Hippocampal formation (tissue), 2 donors: Measurements from ENCODE around the gene IQGAP2.

Experiments
- DNase-seq, 2 donors: peaks; one replicate each; lab custom pipeline; 2025; lab: John Stamatoyannopoulos, UW

IQGAP2 gene

DNA sequence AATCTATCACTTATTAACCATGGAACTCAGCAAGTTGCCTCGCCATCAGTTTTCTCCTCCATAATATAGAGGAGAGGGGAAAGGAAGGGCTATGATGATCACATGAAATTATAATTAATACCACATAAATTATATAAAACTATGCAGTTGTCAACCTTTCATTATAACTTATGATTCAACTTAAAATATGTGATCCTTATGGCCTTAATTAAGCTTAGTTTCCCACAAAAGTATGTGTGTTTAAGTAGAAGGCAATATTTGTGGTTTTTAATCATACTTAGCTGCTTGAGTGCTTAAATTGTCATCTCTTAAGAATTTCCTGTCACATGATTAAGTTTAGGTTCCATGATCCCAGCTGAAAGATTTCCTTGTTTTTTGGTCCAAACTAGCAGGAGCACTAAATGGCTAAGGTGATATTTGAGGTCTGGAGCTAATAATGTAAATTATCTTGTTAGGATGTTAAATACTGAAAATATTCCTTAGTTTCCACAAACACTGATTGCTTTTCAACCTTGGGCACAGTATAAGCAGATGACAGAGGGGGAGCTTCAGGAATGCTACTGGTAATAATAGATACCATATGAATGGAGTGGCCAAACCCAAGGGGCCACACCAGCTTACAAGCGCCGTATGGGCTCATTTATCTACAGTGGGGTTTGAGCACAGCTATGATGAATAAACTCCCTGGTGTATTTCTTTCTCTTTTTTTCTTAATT is 286.4 kb downstream of the IQGAP2 start:
- DNase-seq = no peak

DNA sequence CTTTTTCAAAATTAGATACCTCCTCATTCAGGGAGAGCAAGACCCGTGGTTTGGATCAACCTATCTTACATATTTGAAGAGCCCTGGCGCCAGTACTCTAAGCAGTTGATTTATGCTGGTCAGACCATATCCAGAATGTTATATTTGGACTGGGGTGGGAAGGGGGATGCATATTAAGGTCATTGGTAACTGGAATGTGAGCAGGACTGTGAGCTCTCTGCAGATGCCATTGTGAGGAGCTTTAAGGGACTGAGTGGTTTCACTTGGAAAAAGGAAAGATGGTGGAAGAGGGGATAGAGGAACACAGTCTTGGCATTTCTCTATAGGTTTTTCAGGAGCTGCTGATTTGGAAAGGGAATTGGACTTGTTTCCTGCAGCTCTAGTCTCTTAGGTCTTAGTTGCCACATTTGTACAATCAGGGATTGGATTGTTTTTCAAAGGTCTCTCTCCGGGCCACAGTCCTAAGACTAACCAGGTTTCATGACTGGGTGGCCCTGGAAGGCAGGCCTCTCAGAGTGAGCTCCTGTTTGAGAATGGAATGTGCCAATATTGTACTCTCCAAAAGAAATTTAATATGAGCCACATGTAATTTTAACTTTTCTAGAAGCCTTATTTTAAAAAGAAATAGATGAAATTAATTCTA is 287.1 kb downstream of the IQGAP2 start:
- no peak for DNase-seq

DNA sequence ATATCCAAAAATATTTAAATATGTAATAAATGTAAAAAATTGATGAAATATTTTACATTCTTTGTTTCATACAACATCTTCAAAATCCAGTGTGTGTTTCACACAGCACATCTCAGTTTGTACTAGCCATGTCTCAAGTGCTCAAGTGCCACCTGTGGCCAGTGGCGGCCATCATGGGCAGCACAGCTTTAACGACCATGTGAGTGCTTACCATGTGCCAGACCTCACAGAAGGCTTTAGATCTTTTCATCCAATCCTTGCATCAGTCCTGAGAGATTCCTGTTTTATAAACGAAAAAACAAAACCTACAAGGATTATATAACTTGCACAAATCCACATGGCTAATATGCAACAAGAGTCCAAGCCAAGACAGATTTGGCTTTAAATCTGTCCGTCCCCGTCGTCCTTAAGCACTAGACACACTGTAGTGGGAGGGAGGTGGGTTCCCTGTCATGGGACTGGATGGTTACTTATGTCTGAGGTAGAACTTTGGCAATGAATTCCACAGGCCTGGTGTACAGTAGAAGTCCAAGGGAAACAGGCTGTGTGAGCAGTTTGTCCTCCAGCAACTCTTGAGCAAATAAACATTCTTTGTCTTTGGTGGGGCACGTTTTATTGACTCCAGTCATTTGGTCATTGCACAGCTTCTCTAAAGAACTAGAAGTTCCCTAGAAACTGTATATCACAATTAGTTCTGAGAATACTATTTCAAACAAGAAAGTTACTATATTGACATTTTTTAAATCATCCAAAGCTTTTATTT is 287.8 kb downstream of the IQGAP2 start:
- no peak for DNase-seq

DNA sequence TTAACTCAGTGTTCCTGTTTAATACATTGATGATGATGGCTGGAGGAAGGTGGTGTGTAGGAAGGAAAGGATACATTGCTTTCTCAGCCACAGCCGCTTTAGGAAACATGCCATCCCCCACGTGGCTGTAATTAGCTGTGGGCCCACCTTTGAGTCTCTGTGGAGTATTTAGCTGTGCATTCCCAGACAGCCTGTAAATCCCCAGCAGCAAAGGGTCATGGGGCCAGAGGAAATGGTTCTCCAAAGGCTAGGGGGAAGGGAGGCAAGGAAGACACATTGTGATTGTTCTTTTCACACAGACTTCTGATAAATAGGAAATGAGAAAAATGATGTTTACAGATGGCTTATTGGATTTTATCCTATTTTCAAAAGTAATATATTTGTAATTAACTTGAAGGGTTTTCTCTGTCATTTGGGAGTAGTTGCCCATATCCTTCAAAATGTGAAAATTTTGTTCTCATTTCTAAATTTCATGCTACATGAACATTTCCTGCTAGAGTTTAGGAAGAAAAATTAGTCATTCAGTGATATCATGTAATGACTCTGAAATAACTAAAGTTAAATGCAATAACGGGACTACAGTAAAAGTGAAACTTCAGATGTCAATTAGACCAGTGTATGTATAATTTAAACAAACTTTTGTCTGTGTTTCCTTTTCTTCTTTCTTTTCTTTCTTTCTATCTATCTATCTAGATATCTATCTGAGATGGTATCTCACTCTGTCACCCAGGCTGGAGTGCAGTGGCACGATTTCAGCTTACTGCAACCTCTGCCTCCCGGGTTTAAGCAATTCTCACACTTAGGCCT is 288.6 kb downstream of the IQGAP2 start:
- no peak for DNase-seq

DNA sequence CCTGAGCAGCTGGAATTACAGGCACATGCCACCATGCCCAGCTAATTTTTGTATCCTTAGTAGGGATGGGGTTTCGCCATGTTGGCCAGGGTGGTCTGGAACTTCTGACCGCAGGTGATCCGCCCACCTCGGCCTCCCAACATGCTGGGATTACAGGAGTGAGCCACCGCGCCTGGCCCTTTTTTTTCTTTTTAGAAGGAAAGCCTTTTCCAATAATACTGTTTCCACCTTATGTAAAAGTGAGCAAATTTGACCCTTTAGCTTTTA is 289.1 kb downstream of the IQGAP2 start:
- DNase-seq = no peak

DNA sequence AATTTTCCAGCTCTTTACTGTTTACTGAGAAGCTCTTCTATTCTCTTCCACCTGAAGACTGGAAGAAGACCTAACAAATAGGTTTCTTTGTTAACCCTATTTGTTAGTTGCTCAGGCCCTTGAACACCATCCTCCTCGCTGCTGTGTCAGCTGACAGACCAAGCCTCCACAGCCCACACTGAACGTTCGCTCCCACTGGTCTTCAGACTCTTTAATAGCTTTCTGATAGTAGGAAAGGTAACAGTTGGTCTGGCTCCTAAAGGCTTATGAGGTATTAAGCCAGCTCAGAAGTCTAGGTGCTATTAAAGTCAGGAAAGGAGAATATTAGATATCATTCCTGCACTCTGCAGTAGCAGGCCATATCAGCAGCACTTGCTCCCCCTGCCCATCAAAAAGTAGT is 289.6 kb downstream of the IQGAP2 start:
- no peak for DNase-seq

DNA sequence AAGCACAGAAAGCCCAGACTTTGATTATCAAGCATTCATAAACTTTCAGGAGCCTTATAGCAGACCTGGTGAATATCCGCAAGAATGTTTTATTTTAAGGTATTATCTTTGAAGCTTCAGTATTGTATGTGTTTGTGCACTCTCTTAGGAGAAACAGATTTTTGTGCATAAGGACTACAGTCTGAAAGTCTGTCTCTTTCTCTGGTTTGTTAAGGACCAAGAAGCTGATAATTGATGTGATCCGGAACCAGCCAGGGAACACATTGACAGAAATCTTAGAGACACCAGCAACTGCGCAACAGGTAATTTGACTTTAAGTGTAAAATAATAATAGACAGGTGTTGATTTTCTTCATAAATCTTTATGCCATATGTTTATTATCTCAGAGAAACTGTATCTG is 290.1 kb downstream of the IQGAP2 start:
- DNase-seq = no peak

DNA sequence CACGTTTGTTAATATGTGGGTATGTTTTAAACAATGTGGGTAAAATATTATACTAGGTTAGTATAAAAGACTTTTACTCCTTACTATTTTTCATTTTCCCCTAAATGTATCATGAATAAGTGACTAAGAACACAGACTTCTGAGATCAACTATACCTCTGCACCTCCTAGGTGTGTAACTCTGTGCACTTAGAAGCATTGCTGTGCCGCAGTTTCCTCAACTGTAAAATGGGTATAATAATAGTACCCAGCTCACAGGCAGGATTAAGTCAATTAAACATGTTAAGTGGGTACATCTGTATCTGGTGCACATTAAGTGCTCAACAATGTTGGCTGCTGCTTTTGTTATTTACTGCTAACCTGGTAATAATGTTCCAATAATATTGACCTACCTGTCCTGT is 291.2 kb downstream of the IQGAP2 start:
- DNase-seq = no peak

DNA sequence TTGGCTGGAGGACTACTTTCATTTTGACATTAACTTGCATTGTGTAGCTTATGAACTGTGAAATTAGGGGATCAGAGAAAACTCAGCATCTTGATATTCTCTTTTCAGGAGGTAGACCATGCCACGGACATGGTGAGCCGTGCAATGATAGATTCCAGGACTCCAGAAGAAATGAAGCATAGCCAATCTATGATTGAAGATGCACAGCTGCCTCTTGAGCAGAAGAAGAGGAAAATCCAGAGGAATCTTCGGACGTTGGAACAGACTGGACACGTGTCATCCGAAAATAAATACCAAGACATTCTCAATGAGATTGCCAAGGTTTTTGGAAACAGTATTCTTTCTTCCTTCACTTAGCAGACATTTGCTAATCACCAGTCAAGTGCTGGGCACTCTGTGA is 292.3 kb downstream of the IQGAP2 start:
- no peak for DNase-seq

DNA sequence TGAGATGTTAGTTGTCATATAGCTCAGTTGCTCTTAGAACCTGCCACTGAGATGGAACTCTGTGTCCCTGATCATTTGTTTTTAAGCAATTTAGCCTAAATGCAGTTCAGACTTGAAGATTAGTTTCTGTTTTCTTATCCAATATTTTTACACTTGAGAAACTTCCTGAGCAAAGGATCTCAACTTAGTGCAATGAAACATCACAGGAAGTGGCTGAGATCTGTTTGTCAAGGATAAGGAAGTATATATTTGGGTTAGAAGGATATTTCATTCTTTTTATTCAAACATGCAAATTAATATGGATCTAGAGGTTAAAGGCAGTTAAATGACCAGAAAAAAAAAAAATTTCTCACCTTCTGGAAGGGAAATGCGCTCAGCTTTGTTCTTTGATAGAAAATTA is 293.2 kb downstream of the IQGAP2 start:
- no peak for DNase-seq

DNA sequence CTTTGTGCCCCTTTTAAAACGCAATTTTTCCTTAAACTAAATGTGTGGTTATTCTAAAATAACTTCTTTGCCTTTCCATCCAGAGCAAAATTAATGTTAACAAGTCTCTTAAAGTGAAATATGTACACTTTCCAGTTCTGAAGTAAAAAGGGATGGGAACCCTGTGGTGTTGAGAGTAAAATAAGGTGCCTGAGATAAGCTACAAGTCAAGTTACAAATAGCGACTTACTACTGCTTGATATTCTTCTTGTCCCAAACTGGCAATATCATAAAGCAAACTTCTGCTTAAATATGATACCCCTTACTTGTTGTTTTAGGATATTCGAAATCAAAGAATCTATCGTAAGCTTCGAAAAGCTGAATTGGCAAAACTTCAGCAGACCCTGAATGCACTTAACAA is 294.6 kb downstream of the IQGAP2 start:
- DNase-seq = no peak

DNA sequence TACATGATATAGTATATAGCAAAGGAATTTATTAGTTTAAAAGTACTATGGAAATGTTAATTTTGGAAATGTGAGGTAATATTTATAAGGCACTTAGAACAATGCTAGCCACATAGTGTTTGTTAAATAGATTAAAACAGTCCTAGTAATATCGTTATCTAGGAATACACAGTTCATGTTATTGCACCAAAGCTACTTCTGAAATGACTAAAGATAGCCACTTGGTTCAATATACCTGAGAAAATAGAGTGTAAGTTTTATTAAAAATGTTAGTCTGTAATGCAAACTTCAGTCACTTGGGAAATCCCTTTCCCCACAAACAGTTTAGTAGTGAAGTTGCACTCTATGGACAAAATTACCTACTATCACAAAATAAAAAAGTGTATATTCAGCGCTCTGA is 297.5 kb downstream of the IQGAP2 start:
- DNase-seq = no peak

DNA sequence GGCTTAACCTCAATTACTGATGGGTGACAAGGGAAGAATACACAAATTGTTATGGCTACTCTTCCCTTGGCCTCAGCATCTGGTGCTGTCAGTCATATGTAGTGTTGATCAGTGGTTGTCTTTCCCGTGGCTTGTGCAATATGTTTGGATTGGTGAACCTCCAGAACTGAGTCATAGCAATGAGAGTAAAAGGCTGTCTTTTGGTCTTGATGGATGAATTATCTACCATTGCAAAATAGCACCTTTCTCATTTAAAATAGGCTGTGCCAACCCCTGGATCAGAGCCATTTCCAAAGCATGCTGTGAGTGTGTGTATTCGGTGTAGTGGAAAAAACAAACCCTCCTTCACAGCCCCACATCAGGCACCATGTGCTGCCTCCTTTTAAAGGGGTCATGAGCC is 298.2 kb downstream of the IQGAP2 start:
- no peak for DNase-seq

DNA sequence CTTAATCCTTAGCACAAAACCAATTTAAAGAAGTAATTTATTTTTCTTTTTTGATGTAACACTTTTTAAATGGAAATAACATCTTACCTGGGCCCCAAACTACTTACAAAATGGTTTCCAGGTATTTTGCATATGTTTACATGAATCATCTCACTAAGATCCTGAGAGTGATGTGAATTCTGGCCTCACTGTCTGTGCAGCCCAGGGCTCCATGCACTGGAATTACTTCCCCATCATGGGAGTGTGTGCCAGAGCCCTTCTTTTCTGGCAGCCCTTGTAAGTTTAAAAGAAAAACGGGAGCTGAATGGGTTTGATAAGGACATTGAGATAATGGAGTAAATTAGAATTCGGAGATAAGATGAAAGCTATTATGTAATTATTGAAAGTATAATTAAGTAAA is 300.6 kb downstream of the IQGAP2 start:
- DNase-seq = no peak

DNA sequence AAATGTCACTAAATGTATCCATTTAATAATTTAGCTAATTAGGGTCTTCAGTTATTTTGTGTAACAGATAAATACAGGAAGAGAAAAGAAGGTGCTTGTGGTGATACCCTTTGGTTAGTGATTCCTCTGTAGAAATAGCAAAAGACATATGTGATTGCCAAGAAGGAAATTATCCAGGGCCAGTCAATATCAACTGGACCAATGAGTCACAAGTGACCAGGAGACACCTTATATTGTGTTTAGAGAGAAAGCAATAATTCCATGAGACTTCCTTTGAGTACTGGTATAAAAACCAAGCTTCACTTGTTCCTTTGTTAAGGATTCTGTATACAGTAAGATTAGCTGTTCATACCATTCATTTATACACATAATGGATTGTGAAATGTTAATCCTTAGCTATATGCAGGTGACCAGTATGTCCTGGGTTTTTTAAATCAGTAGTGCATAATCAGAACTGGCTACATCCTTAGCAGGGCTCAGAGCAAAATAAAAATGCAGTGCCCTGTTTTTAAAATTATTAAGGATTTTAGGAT is 301.1 kb downstream of the IQGAP2 start:
- no peak for DNase-seq

DNA sequence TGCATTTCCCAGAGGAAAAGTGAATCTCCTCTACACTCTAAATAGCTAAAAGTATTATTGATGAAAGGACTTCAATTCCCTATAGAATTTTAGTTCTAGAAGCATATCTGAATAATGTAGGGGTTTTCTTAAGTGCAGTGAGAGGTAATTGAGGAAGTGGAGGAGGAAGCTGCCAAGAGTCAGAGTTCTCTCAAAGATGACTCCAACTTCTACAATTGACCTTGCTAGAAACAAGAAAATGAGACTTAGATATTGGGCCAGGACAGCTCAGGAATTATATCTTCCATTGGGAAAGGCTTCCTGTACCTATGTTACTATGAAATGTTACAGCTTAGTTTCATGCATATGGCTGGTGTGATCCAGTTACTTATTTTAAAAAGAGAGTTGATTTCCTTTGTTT is 302.5 kb downstream of the IQGAP2 start:
- DNase-seq = no peak

DNA sequence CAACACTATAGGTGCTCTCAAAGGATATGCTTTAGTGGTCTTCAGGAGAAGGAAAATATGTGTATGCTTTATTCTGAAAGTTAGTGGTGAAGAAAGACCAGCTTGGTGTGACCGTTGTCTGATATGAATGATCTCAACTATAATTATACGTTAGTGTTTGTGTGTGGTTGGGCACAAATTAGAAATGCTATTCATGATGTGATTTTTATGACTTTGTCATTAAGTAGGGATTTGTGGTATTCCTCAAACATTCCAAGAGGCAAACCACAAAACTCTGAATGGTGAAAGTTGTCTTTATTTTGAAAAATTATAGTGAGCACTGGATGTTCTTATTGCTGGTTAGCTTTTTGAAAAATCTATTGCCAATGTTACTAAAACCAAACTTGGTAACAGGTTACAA is 306.7 kb downstream of the IQGAP2 start:
- DNase-seq = no peak

DNA sequence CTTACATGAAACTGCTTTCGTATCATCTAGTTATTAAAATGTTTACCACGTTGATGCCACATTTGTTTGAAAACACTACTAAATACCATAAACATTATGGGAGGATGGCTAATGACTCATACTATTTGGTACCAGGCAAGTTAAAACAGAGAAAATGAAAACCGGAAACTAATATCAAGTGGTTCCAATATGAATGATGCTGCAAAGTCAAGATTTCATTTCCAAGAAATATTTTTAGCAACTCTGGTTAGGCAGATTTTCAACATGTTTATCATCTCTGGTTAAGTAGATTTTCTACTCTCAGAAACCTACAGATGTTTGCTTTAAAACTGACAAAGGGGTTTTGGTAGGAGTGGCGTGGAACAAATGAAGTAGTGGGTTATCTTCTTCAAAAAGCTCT is 307.9 kb downstream of the IQGAP2 start:
- DNase-seq = no peak

DNA sequence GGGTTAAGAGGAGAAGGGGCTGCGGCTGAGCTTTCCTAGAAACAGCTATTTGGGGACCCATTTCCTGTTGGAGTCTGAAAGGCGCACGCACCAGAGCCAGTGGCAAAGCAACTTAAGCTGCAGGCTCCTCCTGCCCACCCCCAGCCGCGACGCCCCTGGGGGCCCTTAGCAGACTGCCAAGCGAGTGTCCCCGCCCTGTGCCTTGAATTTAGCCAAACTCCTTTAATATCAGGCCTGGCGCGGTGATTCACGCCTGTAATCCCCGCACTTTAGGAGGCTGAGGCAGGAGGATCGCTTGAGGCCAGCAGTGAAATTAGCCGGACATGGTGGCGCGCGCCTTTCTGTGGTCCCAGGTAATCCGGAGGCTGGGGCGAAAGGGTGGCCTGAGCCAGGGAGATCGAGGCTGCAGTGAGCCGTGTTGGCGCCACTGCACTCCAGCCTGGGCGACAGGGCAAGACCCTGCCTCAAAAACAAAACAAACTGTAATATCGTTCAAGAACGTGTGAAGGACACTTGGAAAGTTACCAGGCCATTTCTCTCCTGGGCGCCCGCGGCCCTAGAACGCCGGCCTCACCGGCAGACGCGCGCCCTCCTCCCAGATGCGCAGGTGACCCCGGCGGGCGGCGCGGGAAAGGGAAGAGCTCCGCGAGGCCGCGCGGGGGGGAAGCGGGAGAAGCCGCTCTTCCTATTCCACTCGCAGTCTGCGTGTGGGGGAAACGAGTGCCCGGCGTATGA is 311.8 kb downstream of the IQGAP2 start:
- DNase-seq = no peak

DNA sequence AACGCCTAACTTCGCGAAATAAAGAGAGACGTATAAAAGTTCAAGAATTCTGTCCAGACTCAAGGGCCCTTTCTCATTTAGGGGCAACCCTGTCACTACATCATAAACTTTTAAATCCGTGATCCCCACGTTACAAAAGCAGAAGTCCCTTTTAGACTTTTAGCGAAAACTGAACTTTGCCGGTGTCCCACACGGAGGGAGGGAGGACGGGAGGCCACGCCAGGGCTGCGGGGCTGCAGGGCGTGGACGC is 312.3 kb downstream of the IQGAP2 start:
- DNase-seq = no peak

DNA sequence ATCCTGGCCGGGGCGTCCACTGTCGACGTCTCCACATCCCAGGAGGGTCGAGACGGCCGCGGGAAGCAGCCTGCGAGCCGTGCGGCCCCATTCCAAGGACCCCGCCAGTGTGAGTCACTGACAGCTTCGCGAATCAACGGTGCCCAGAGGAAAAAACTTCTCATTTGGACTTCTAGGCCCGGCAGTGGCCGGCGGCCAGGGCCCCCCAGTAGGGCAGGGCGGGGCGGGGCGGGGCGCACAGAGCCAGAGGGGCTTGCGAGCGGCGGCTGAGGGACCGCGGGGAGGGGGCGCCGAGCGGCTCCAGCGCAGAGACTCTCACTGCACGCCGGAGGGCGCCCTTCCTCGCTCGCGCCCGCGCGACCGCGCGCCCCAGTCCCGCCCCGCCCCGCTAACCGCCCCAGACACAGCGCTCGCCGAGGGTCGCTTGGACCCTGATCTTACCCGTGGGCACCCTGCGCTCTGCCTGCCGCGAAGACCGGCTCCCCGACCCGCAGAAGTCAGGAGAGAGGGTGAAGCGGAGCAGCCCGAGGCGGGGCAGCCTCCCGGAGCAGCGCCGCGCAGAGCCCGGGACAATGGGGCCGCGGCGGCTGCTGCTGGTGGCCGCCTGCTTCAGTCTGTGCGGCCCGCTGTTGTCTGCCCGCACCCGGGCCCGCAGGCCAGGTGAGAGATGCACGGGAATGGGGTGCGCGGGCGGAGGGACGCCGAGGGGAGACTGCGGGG is 312.8 kb downstream of the IQGAP2 start, which contains the start of gene F2R:
TSS of gene F2R (plus strand) at position 391 of the 720 bp plus-strand sequence. CDS start at position 573, 182 bp downstream.
- no peak for DNase-seq
